ENCODE data around the gene EPB41L4A. TPM values are rescaled to one million over a fixed set of nuclear protein-coding genes. Genes with fewer than 3 reads are reported as not detected.
"Not testable (repeated sequence)": the region's sequence is repeated elsewhere in the genome, so short reads cannot be mapped to it uniquely, and the experiment has no call there.

Gene EPB41L4A
- total RNA-seq (2014; rRNA removed; shearing (Covaris generic)) = 1.7 TPM in 2 replicates

GRCh38 chr5:112419164-112419985, at the start of gene EPB41L4A:
Gene EPB41L4A, minus strand, starts transcription at chr5:112419277. Its CDS starts 238 bp downstream, at chr5:112419039.
- Histone ChIP-seq H3K4me1 (no peaks in the 10 kb centered on the region), H3K36me3 (no peaks in the 10 kb centered on the region), H3K27ac (peak within 1 kb of the TSS; percentile 16), H3K4me3 (peak within 1 kb of the TSS; percentile 85), H3K9me3 (replicated peaks) (no peaks in the 10 kb centered on the region), H3K27me3 (no peaks in the 10 kb centered on the region)
- peak; percentile 65 to 66 for DNase-seq

GRCh38 chr5:112467485-112467884, 48.4 kb upstream of the EPB41L4A start:
- H3K9me3 ChIP-seq (replicated peaks) = 0 out of 2 replicates have a peak, but pooled peaks cover 2% of the 10 kb centered on the region
- no peak overlapping the region for H3K4me3 ChIP-seq
- no peak for DNase-seq
- no peaks in the 10 kb centered on the region; the same call in 1 of the 2 replicates for H3K4me1 ChIP-seq
- H3K27me3 ChIP-seq = no peaks in the 10 kb centered on the region
- H3K36me3 ChIP-seq = no peaks in the 10 kb centered on the region
- H3K27ac ChIP-seq = no peak overlapping the region

- not testable (repeated sequence) for H3K27ac ChIP-seq; H3K4me3 ChIP-seq; DNase-seq; H3K4me1 ChIP-seq; H3K36me3 ChIP-seq; H3K9me3 ChIP-seq (replicated peaks); H3K27me3 ChIP-seq
Measured at GRCh38 chr5:112466261-112466660, 47.2 kb upstream of the EPB41L4A start.

GRCh38 chr5:112447187-112447760, 28.2 kb upstream of the EPB41L4A start:
- H3K9me3 ChIP-seq (replicated peaks); H3K4me3 ChIP-seq; H3K36me3 ChIP-seq; DNase-seq; H3K27me3 ChIP-seq; H3K27ac ChIP-seq: not testable (repeated sequence)
- peaks cover 10% of the 10 kb centered on the region for H3K4me1 ChIP-seq

- no peaks in the 10 kb centered on the region for H3K27me3 ChIP-seq
- no peaks in the 10 kb centered on the region for H3K36me3 ChIP-seq
- H3K9me3 ChIP-seq (replicated peaks) = no peaks in the 10 kb centered on the region
- DNase-seq = peak; percentile 61 to 71
- H3K4me3 ChIP-seq = no peak overlapping the region
- peak overlapping the region; percentile 67 for H3K27ac ChIP-seq
- H3K4me1 ChIP-seq = peaks cover 10% of the 10 kb centered on the region
Measured at GRCh38 chr5:112445626-112446350, 26.7 kb upstream of the EPB41L4A start.

- H3K9me3 ChIP-seq (replicated peaks); H3K27ac ChIP-seq; H3K27me3 ChIP-seq; DNase-seq; H3K36me3 ChIP-seq; H3K4me3 ChIP-seq: not testable (repeated sequence)
- peaks cover 10% of the 10 kb centered on the region for H3K4me1 ChIP-seq
Measured at GRCh38 chr5:112443932-112444331, 24.9 kb upstream of the EPB41L4A start.

GRCh38 chr5:112440031-112440430, 21.0 kb upstream of the EPB41L4A start:
- no peak for DNase-seq
- H3K27me3 ChIP-seq = no peaks in the 10 kb centered on the region
- no peak overlapping the region for H3K4me3 ChIP-seq
- H3K9me3 ChIP-seq (replicated peaks) = no peaks in the 10 kb centered on the region
- no peak overlapping the region for H3K27ac ChIP-seq
- H3K4me1 ChIP-seq = peaks cover 7% of the 10 kb centered on the region; the same call in 1 of the 2 replicates
- no peaks in the 10 kb centered on the region for H3K36me3 ChIP-seq

- peak; percentile 17 to 54 for DNase-seq
- H3K9me3 ChIP-seq (replicated peaks) = no peaks in the 10 kb centered on the region
Measured at GRCh38 chr5:112436144-112436543, 17.1 kb upstream of the EPB41L4A start.

GRCh38 chr5:112434641-112435040, 15.6 kb upstream of the EPB41L4A start:
- peak in 1 of 2 experiments; percentile 20 for DNase-seq
- Histone ChIP-seq H3K4me3 (no peak overlapping the region), H3K36me3 (no peaks in the 10 kb centered on the region), H3K4me1 (peaks cover 7% of the 10 kb centered on the region; the same call in 1 of the 2 replicates), H3K27ac (no peak overlapping the region), H3K27me3 (no peaks in the 10 kb centered on the region), H3K9me3 (replicated peaks) (no peaks in the 10 kb centered on the region)

More at GRCh38 chr5:112436144-112436543, 17.1 kb upstream of the EPB41L4A start:
- Histone ChIP-seq H3K4me3 (no peak overlapping the region), H3K27me3 (no peaks in the 10 kb centered on the region), H3K27ac (no peak overlapping the region; the same call in 1 of the 2 replicates), H3K4me1 (peaks cover 7% of the 10 kb centered on the region; the same call in 1 of the 2 replicates), H3K36me3 (no peaks in the 10 kb centered on the region)

GRCh38 chr5:112426202-112426601, 7.1 kb upstream of the EPB41L4A start:
- H3K4me3 ChIP-seq; H3K36me3 ChIP-seq; H3K4me1 ChIP-seq; H3K9me3 ChIP-seq (replicated peaks); H3K27ac ChIP-seq; DNase-seq; H3K27me3 ChIP-seq: not testable (repeated sequence)

GRCh38 chr5:112419986-112420864, 1.1 kb upstream of the EPB41L4A start:
- Histone ChIP-seq H3K4me3 (peak overlapping the region; percentile 85), H3K27ac (peak overlapping the region; percentile 16), H3K4me1 (no peaks in the 10 kb centered on the region), H3K9me3 (replicated peaks) (no peaks in the 10 kb centered on the region), H3K36me3 (no peaks in the 10 kb centered on the region), H3K27me3 (no peaks in the 10 kb centered on the region)
- DNase-seq = peak; percentile 86 to 90

GRCh38 chr5:112418659-112419163, 366 bp downstream of the EPB41L4A start:
- H3K4me1 ChIP-seq = no peaks in the 10 kb centered on the region
- no peaks in the 10 kb centered on the region for H3K9me3 ChIP-seq (replicated peaks)
- no peak for DNase-seq
- H3K27me3 ChIP-seq = no peaks in the 10 kb centered on the region
- H3K4me3 ChIP-seq = no peak overlapping the region; the same call in 1 of the 2 replicates
- H3K36me3 ChIP-seq = no peaks in the 10 kb centered on the region
- no peak overlapping the region for H3K27ac ChIP-seq

- no peaks in the 10 kb centered on the region for H3K4me1 ChIP-seq
- no peak overlapping the region for H3K27ac ChIP-seq
- no peaks in the 10 kb centered on the region for H3K9me3 ChIP-seq (replicated peaks)
- H3K27me3 ChIP-seq = no peaks in the 10 kb centered on the region
- peak in 1 of 2 experiments; percentile 16 for DNase-seq
- peak overlapping the region; percentile 17 for H3K4me3 ChIP-seq
- H3K36me3 ChIP-seq = no peaks in the 10 kb centered on the region
Measured at GRCh38 chr5:112417931-112418658, 982 bp downstream of the EPB41L4A start.

Measured in SJCRH30 (cell line).